Mucosa of stomach (tissue), 1 donor: ENCODE measurements around the gene SLC30A2.

Experiments used
- H3K27me3 ChIP-seq: one replicate; pipeline ENCODE4 v1.7.0; 2013; ENCODE audit warnings: mild to moderate bottlenecking, low read length; ENCODE audit not compliant: control insufficient read depth, insufficient read depth
- H3K36me3 ChIP-seq: one replicate; pipeline ENCODE4 v1.7.0; 2013; ENCODE audit warnings: low read length; ENCODE audit not compliant: control insufficient read depth, insufficient read depth
- H3K4me1 ChIP-seq: one replicate; pipeline ENCODE4 v1.7.0; 2013; ENCODE audit warnings: mild to moderate bottlenecking, low read length; ENCODE audit not compliant: control insufficient read depth, insufficient read depth
- H3K4me3 ChIP-seq: one replicate; pipeline ENCODE4 v1.7.0; 2013; ENCODE audit warnings: low read length
- H3K9ac ChIP-seq: one replicate; pipeline ENCODE4 v1.7.0; 2013; ENCODE audit warnings: mild to moderate bottlenecking, low read length, moderate library complexity
- H3K9me3 ChIP-seq: one replicate; pipeline ENCODE4 v1.7.0; 2013; ENCODE audit warnings: mild to moderate bottlenecking, low read length, moderate library complexity; ENCODE audit not compliant: control insufficient read depth
- donor health status: Pancreatic carcinoma.

Gene SLC30A2

GRCh38 chr1:26035959-26036755 is 9.8 kb downstream of the SLC30A2 start:
- Histone ChIP-seq H3K36me3 (no peaks in the 10 kb centered on the region), H3K4me3 (peak overlapping the region; percentile 87), H3K9me3 (no peaks in the 10 kb centered on the region), H3K27me3 (peaks cover 29% of the 10 kb centered on the region), H3K9ac (peak overlapping the region; percentile 71), H3K4me1 (peaks cover 13% of the 10 kb centered on the region)

GRCh38 chr1:26035203-26035958 is 10.5 kb downstream of the SLC30A2 start:
- Histone ChIP-seq H3K9me3 (no peaks in the 10 kb centered on the region), H3K36me3 (no peaks in the 10 kb centered on the region), H3K27me3 (peaks cover 27% of the 10 kb centered on the region), H3K4me1 (peaks cover 13% of the 10 kb centered on the region), H3K4me3 (peak overlapping the region; percentile 87), H3K9ac (peak overlapping the region; percentile 71)

- no peaks in the 10 kb centered on the region for H3K9me3 ChIP-seq
- H3K4me3 ChIP-seq = peak overlapping the region; percentile 87
- peaks cover 13% of the 10 kb centered on the region for H3K4me1 ChIP-seq
- no peak overlapping the region for H3K9ac ChIP-seq
- peaks cover 27% of the 10 kb centered on the region for H3K27me3 ChIP-seq
- no peaks in the 10 kb centered on the region for H3K36me3 ChIP-seq
These were observed 11.3 kb downstream of the SLC30A2 start for GRCh38 chr1:26034504-26035202.

- no peaks in the 10 kb centered on the region for H3K9me3 ChIP-seq
- no peaks in the 10 kb centered on the region for H3K36me3 ChIP-seq
- no peak overlapping the region for H3K9ac ChIP-seq
- peaks cover 13% of the 10 kb centered on the region for H3K4me1 ChIP-seq
- H3K27me3 ChIP-seq = peaks cover 27% of the 10 kb centered on the region
- no peak overlapping the region for H3K4me3 ChIP-seq
These were observed 13.1 kb downstream of the SLC30A2 start for GRCh38 chr1:26032656-26033357.

GRCh38 chr1:26031611-26032220 is 14.2 kb downstream of the SLC30A2 start:
- Histone ChIP-seq H3K9me3 (no peaks in the 10 kb centered on the region), H3K9ac (no peak overlapping the region), H3K4me3 (no peak overlapping the region), H3K4me1 (peaks cover 13% of the 10 kb centered on the region), H3K27me3 (peaks cover 25% of the 10 kb centered on the region), H3K36me3 (no peaks in the 10 kb centered on the region)

- H3K9me3 ChIP-seq = no peaks in the 10 kb centered on the region
- peaks cover 11% of the 10 kb centered on the region for H3K4me1 ChIP-seq
- H3K9ac ChIP-seq = no peak overlapping the region
- H3K4me3 ChIP-seq = no peak overlapping the region
- peaks cover 20% of the 10 kb centered on the region for H3K27me3 ChIP-seq
- no peaks in the 10 kb centered on the region for H3K36me3 ChIP-seq
These were observed 14.7 kb downstream of the SLC30A2 start for GRCh38 chr1:26031196-26031595.

GRCh38 chr1:26029864-26030481 is 15.9 kb downstream of the SLC30A2 start:
- peaks cover 21% of the 10 kb centered on the region for H3K27me3 ChIP-seq
- no peaks in the 10 kb centered on the region for H3K9me3 ChIP-seq
- H3K4me1 ChIP-seq = peaks cover 5% of the 10 kb centered on the region
- no peak overlapping the region for H3K9ac ChIP-seq
- no peak overlapping the region for H3K4me3 ChIP-seq
- H3K36me3 ChIP-seq = no peaks in the 10 kb centered on the region

GRCh38 chr1:26029054-26029863 is 16.7 kb downstream of the SLC30A2 start:
- Histone ChIP-seq H3K4me1 (no peaks in the 10 kb centered on the region), H3K4me3 (no peak overlapping the region), H3K9ac (no peak overlapping the region), H3K9me3 (no peaks in the 10 kb centered on the region), H3K27me3 (peaks cover 14% of the 10 kb centered on the region), H3K36me3 (no peaks in the 10 kb centered on the region)

- Histone ChIP-seq H3K27me3 (peaks cover 11% of the 10 kb centered on the region), H3K9me3 (no peaks in the 10 kb centered on the region), H3K36me3 (no peaks in the 10 kb centered on the region), H3K9ac (no peak overlapping the region), H3K4me3 (no peak overlapping the region), H3K4me1 (no peaks in the 10 kb centered on the region)
These were observed 17.4 kb downstream of the SLC30A2 start for GRCh38 chr1:26028490-26028980.

GRCh38 chr1:26027716-26028489 is 18.0 kb downstream of the SLC30A2 start:
- Histone ChIP-seq H3K36me3 (no peaks in the 10 kb centered on the region), H3K9me3 (no peaks in the 10 kb centered on the region), H3K9ac (no peak overlapping the region), H3K4me3 (no peak overlapping the region), H3K27me3 (peaks cover 6% of the 10 kb centered on the region), H3K4me1 (no peaks in the 10 kb centered on the region)
